Kidney (tissue), 14 donors: ENCODE results near the gene SAP30L. TPM values are rescaled to one million over a fixed set of nuclear protein-coding genes. Genes with fewer than 3 reads are reported as not detected.

Source experiments
- DNase-seq, 5 donors: peaks; one replicate each; pipeline ENCODE4 v3.0.0-alpha.2; 2013 to 2020
- FAIRE-seq: peaks from 2 replicates; lab custom pipeline; 2012; peaks lifted over from hg19 to GRCh38; lab: Jason Lieb, UNC
- H3K27ac ChIP-seq, 2 donors: one replicate each; pipeline ENCODE4 v1.7.0; 2013; ENCODE audit warnings: low read depth in 2 of 2, low read length in 2 of 2, inconsistent platforms in 1 of 2
- H3K27me3 ChIP-seq: one replicate; pipeline ENCODE4 v1.7.1; 2013; ENCODE audit warnings: low read length, inconsistent platforms; ENCODE audit not compliant: control insufficient read depth, insufficient read depth
- H3K36me3 ChIP-seq, 3 donors: one replicate each; pipeline versions ENCODE4 v1.7.0 to v1.7.1; 2013; ENCODE audit warnings: low read length in 3 of 3, control low read depth in 1 of 3, inconsistent platforms in 1 of 3; ENCODE audit not compliant: insufficient read depth in 3 of 3, control insufficient read depth in 2 of 3
- H3K4me1 ChIP-seq, 3 donors: one replicate each; pipeline versions ENCODE4 v1.7.0 to v1.7.1; 2013; ENCODE audit warnings: low read length in 3 of 3, inconsistent platforms in 1 of 3, low read depth in 1 of 3; ENCODE audit not compliant: control insufficient read depth in 2 of 3, insufficient read depth in 2 of 3
- H3K4me3 ChIP-seq, 3 donors: one replicate each; pipeline versions ENCODE4 v1.7.0 to v1.8.1; 2013; ENCODE audit warnings: low read length in 3 of 3, control low read depth in 1 of 3, inconsistent platforms in 1 of 3
- H3K9ac ChIP-seq, 3 donors: one replicate each; pipeline versions ENCODE4 v1.7.0 to v1.7.1; 2013; ENCODE audit warnings: low read length in 3 of 3, control low read depth in 1 of 3, inconsistent platforms in 1 of 3
- H3K9me3 ChIP-seq, 3 donors: one replicate each; pipeline versions ENCODE4 v1.7.0 to v1.7.1; 2013; ENCODE audit warnings: low read length in 3 of 3, control low read depth in 1 of 3, inconsistent platforms in 1 of 3; ENCODE audit not compliant: control insufficient read depth in 2 of 3, insufficient read depth in 1 of 3
- CTCF ChIP-seq: IDR thresholded peaks from 3 replicates; pipeline ENCODE4 v1.5.1; 2012; ENCODE audit warnings: mild to moderate bottlenecking, moderate library complexity, borderline replicate concordance; ENCODE audit not compliant: insufficient read depth; ENCODE audit errors: extremely low read depth
- intact Hi-C: fragments of 100-400 bp; cut with DNase I; formaldehyde crosslinking; loops from one replicate; pipeline ENCODE4 v1.11.1; 2022
- polyA plus RNA-seq: library from polyadenylated mRNA; stranded (reverse); fragments of 350-450 nt; fragmentation: Illumina TruSeq; extraction: RNeasy Lipid Tissue Mini Kit (QIAGEN cat#74804); gene quantifications from one replicate; pipeline ENCODE4 v1.2.3, GENCODE V29; 2014; ENCODE audit warnings: low read depth, low replicate concordance; ENCODE audit not compliant: insufficient read depth
- total RNA-seq: library from RNA; stranded (reverse); fragmentation: NEBNext Ultra II Directional; extraction: Animal tissue kit (Norgen Biotek cat#: 25700); gene quantifications from one replicate; pipeline ENCODE4 v1.2.1, GENCODE V29; 2021
- donor health status: control.
- donor health status: control.
- donor health status: control.
- donor health status: control.
- donor health status: control.
- donor health status: DM: yes; HTN: yes; CAD: no.
- donor health status: Normal renal cell carcinoma (clear cell type).

SAP30L gene
- total and polyA plus RNA-seq, 2 donors from 2014 or later, result 30.7 to 33.0 TPM

- Histone ChIP-seq H3K4me1 (no peaks in the 10 kb centered on the region), H3K36me3 (no peaks in the 10 kb centered on the region), H3K9me3 (no peaks in the 10 kb centered on the region), H3K27ac (no peak overlapping the region), H3K4me3 (no peak overlapping the region), H3K27me3 (peaks cover 84% of the 10 kb centered on the region), H3K9ac (no peak overlapping the region)
- DNase-seq (peak in 1 of 5 donors; percentile 29), FAIRE-seq (no peak)
- TF ChIP-seq CTCF, result no peak
- intact Hi-C loops, result no loop called here
Measured at GRCh38 chr5:154485850-154486426, 40.1 kb downstream of the SAP30L start.

- FAIRE-seq, result no peak
Measured at GRCh38 chr5:154486427-154486866, 40.6 kb downstream of the SAP30L start.

GRCh38 chr5:154487541-154487940 lies 41.7 kb downstream of the SAP30L start:
- intact Hi-C loops, result no loop called here
- DNase-seq, result no peak
- no peaks in the 10 kb centered on the region for H3K9me3 ChIP-seq
- no peaks in the 10 kb centered on the region for H3K36me3 ChIP-seq
- H3K4me3 ChIP-seq, result no peak overlapping the region
- H3K4me1 ChIP-seq, result no peaks in the 10 kb centered on the region
- H3K27me3 ChIP-seq, result peaks cover 69% of the 10 kb centered on the region
- TF ChIP-seq CTCF, result no peak
- FAIRE-seq, result no peak
- no peak overlapping the region for H3K27ac ChIP-seq
- H3K9ac ChIP-seq, result no peak overlapping the region

More at GRCh38 chr5:154486427-154486866, 40.6 kb downstream of the SAP30L start:
- no peaks in the 10 kb centered on the region for H3K9me3 ChIP-seq
- no peak overlapping the region for H3K4me3 ChIP-seq
- DNase-seq, result peak in 3 of 5 donors; percentile 56 to 75 (median 64)
- H3K36me3 ChIP-seq, result no peaks in the 10 kb centered on the region
- no peak overlapping the region for H3K27ac ChIP-seq
- no peak overlapping the region for H3K9ac ChIP-seq
- TF ChIP-seq CTCF, result no peak
- intact Hi-C loops, result no loop called here
- peaks cover 79% of the 10 kb centered on the region for H3K27me3 ChIP-seq
- no peaks in the 10 kb centered on the region for H3K4me1 ChIP-seq
